HG03521 (cell line): Measurements from ENCODE around the gene MEGF6.

ENCODE experiments used
- ATAC-seq: cut with Tn5 transposase; IDR thresholded peaks from one replicate; pipeline ENCODE4 v1.9.1; 2021; ENCODE audit warnings: mild to moderate bottlenecking, moderate library complexity; ENCODE audit not compliant: unreplicated experiment

The MEGF6 gene

GRCh38 chr1:3556336-3556735 lies 55.0 kb downstream of the MEGF6 start:
- ATAC-seq = no peak

GRCh38 chr1:3555131-3555920 lies 56.0 kb downstream of the MEGF6 start:
- no peak for ATAC-seq

GRCh38 chr1:3553940-3554223 lies 57.4 kb downstream of the MEGF6 start:
- no peak for ATAC-seq

GRCh38 chr1:3553166-3553939 lies 58.0 kb downstream of the MEGF6 start:
- ATAC-seq = no peak

GRCh38 chr1:3552751-3553150 lies 58.6 kb downstream of the MEGF6 start:
- ATAC-seq = no peak

- ATAC-seq = no peak
Measured at GRCh38 chr1:3552176-3552575, 59.1 kb downstream of the MEGF6 start.

- no peak for ATAC-seq
Measured at GRCh38 chr1:3551711-3552110, 59.6 kb downstream of the MEGF6 start.

GRCh38 chr1:3551290-3551678 lies 60.0 kb downstream of the MEGF6 start:
- no peak for ATAC-seq

- ATAC-seq = no peak
Measured at GRCh38 chr1:3550511-3551289, 60.6 kb downstream of the MEGF6 start.

- no peak for ATAC-seq
Measured at GRCh38 chr1:3548895-3549294, 62.4 kb downstream of the MEGF6 start.

GRCh38 chr1:3548156-3548893 lies 63.0 kb downstream of the MEGF6 start:
- no peak for ATAC-seq

GRCh38 chr1:3547055-3548005 lies 64.0 kb downstream of the MEGF6 start:
- no peak for ATAC-seq

- ATAC-seq = no peak
Measured at GRCh38 chr1:3546048-3546384, 65.3 kb downstream of the MEGF6 start.

GRCh38 chr1:3545363-3546047 lies 65.8 kb downstream of the MEGF6 start:
- ATAC-seq = no peak

- no peak for ATAC-seq
Measured at GRCh38 chr1:3544040-3544977, 67.0 kb downstream of the MEGF6 start.

- ATAC-seq = no peak
Measured at GRCh38 chr1:3543076-3544039, 68.0 kb downstream of the MEGF6 start.

GRCh38 chr1:3542676-3543075 lies 68.6 kb downstream of the MEGF6 start:
- ATAC-seq = no peak
